HG03066 (cell line): ENCODE results near the gene PEX1.
"Not testable (repeated sequence)": the region's sequence is repeated elsewhere in the genome, so short reads cannot be mapped to it uniquely, and the experiment has no call there.

Experiments used
- ATAC-seq: cut with Tn5 transposase; IDR thresholded peaks from one replicate; pipeline ENCODE4 v1.9.1; 2021; ENCODE audit warnings: low read depth; ENCODE audit not compliant: unreplicated experiment

The PEX1 gene

GRCh38 chr7:92462560-92462959 is 65.8 kb downstream of the PEX1 start:
- ATAC-seq: no peak

- peak; percentile 66 for ATAC-seq
These were observed 67.0 kb downstream of the PEX1 start for GRCh38 chr7:92461027-92462003.

GRCh38 chr7:92460510-92460909 is 67.8 kb downstream of the PEX1 start:
- no peak for ATAC-seq

- no peak for ATAC-seq
These were observed 68.2 kb downstream of the PEX1 start for GRCh38 chr7:92460109-92460508.

GRCh38 chr7:92456236-92456635 is 72.1 kb downstream of the PEX1 start:
- ATAC-seq: no peak

- no peak for ATAC-seq
These were observed 76.7 kb downstream of the PEX1 start for GRCh38 chr7:92451645-92452044.

- peak; percentile 39 for ATAC-seq
These were observed 80.0 kb downstream of the PEX1 start for GRCh38 chr7:92448205-92448747.

GRCh38 chr7:92447345-92448204 is 80.7 kb downstream of the PEX1 start, which contains the start of gene GATAD1:
TSS of gene GATAD1 (plus strand) at chr7:92447482. CDS start at chr7:92447730, 248 bp downstream.
- ATAC-seq: peak; percentile 87

- ATAC-seq: no peak
These were observed 81.4 kb downstream of the PEX1 start for GRCh38 chr7:92446869-92447344.

- not testable (repeated sequence) for ATAC-seq
These were observed 85.6 kb downstream of the PEX1 start for GRCh38 chr7:92442720-92443119.

GRCh38 chr7:92437956-92438491 is 90.3 kb downstream of the PEX1 start:
- ATAC-seq: no peak
